ENCODE results near the gene PARD3B. TPM values are rescaled to one million over a fixed set of nuclear protein-coding genes. Genes with fewer than 3 reads are reported as not detected.

PARD3B gene
- total RNA-seq, 6 experiments from 2014 or later, result 5.3 to 11.2 (median 8.3) TPM

GRCh38 chr2:205499006-205499405, 953.7 kb downstream of the PARD3B start:
- ATAC-seq (no peak), DNase-seq (no peak)
- Histone ChIP-seq H3K27ac (no peak overlapping the region), H3K9me3 (no peaks in the 10 kb centered on the region), H3K4me1 (no peaks in the 10 kb centered on the region), H3K4me3 (no peak overlapping the region), H3K27me3 (no peaks in the 10 kb centered on the region), H3K36me3 (no peaks in the 10 kb centered on the region)
- 78% methylated on average over 2 of the region's 3 CpGs for WGBS (ENCODE audit: insufficient coverage, low coverage, low lambda C conversion rate, missing lambda C conversion rate)
- intact Hi-C loops (cut with DNase I), result no loop called here
- TF ChIP-seq CTCF (IDR thresholded peaks at IDR 0.05), result no peak
- TF ChIP-seq POLR2A (IDR thresholded peaks at IDR 0.05), result no peak

- intact Hi-C loops (cut with DNase I), result no loop called here
- 50% methylated on average over 4 of the region's 4 CpGs for WGBS (ENCODE audit: insufficient coverage, low coverage, low lambda C conversion rate, missing lambda C conversion rate)
- DNase-seq, result no peak
Measured at GRCh38 chr2:205500065-205500464, 954.8 kb downstream of the PARD3B start.

GRCh38 chr2:205500951-205501350, 955.7 kb downstream of the PARD3B start:
- no peak for TF ChIP-seq POLR2A (IDR thresholded peaks at IDR 0.05)
- no peak for TF ChIP-seq CTCF (IDR thresholded peaks at IDR 0.05)
- Histone ChIP-seq H3K27me3 (no peaks in the 10 kb centered on the region), H3K9me3 (no peaks in the 10 kb centered on the region), H3K4me1 (no peaks in the 10 kb centered on the region), H3K4me3 (no peak overlapping the region), H3K36me3 (no peaks in the 10 kb centered on the region), H3K27ac (no peak overlapping the region)
- WGBS (ENCODE audit: insufficient coverage, low coverage, low lambda C conversion rate, missing lambda C conversion rate), result 92% methylated on average over 4 of the region's 6 CpGs
- intact Hi-C loops (cut with DNase I), result no loop called here
- DNase-seq, result no peak
- ATAC-seq, result no peak

More at GRCh38 chr2:205500065-205500464, 954.8 kb downstream of the PARD3B start:
- Histone ChIP-seq H3K36me3 (no peaks in the 10 kb centered on the region), H3K9me3 (no peaks in the 10 kb centered on the region), H3K27me3 (no peaks in the 10 kb centered on the region), H3K27ac (no peak overlapping the region), H3K4me3 (no peak overlapping the region), H3K4me1 (no peaks in the 10 kb centered on the region)
- no peak for ATAC-seq
- TF ChIP-seq CTCF (IDR thresholded peaks at IDR 0.05), result no peak
- no peak for TF ChIP-seq POLR2A (IDR thresholded peaks at IDR 0.05)

- Histone ChIP-seq H3K4me1 (no peaks in the 10 kb centered on the region), H3K4me3 (no peak overlapping the region), H3K27ac (no peak overlapping the region), H3K27me3 (no peaks in the 10 kb centered on the region), H3K9me3 (no peaks in the 10 kb centered on the region), H3K36me3 (no peaks in the 10 kb centered on the region)
- no peak for DNase-seq
- 77% methylated on average over 5 of the region's 7 CpGs for WGBS (ENCODE audit: insufficient coverage, low coverage, low lambda C conversion rate, missing lambda C conversion rate)
- intact Hi-C loops (cut with DNase I), result no loop called here
- TF ChIP-seq POLR2A (IDR thresholded peaks at IDR 0.05) (no peak), CTCF (IDR thresholded peaks at IDR 0.05) (no peak)
- no peak for ATAC-seq
Measured at GRCh38 chr2:205501826-205502225, 956.6 kb downstream of the PARD3B start.

- TF ChIP-seq CTCF (IDR thresholded peaks at IDR 0.05), result no peak
- no peak for TF ChIP-seq POLR2A (IDR thresholded peaks at IDR 0.05)
- no peak overlapping the region for H3K27ac ChIP-seq
- no peak overlapping the region for H3K4me3 ChIP-seq
- WGBS (ENCODE audit: insufficient coverage, low coverage, low lambda C conversion rate, missing lambda C conversion rate), result 48% methylated on average over 2 of the region's 2 CpGs
- no peaks in the 10 kb centered on the region for H3K27me3 ChIP-seq
- DNase-seq (no peak), ATAC-seq (no peak)
- no peaks in the 10 kb centered on the region for H3K4me1 ChIP-seq
- no peaks in the 10 kb centered on the region for H3K36me3 ChIP-seq
- no peaks in the 10 kb centered on the region for H3K9me3 ChIP-seq
- intact Hi-C loops (cut with DNase I), result no loop called here
Measured at GRCh38 chr2:205505371-205505770, 960.1 kb downstream of the PARD3B start.
